RWPE1 (cell line): ENCODE results near the gene ZBTB43.
"Not testable (repeated sequence)": the region's sequence is repeated elsewhere in the genome, so short reads cannot be mapped to it uniquely, and the experiment has no call there.

ENCODE experiments used
- CTCF ChIA-PET: fragments of 350-600 bp; sonication (Branson Sonifier 250); formaldehyde crosslinking; extraction: SDS; loops from one replicate; lab custom pipeline; 2021; lab: Yijun Ruan, JAX
- POLR2A ChIA-PET: fragments of 400-600 bp; formaldehyde crosslinking; extraction: SDS; loops from one replicate; lab custom pipeline; 2020; ENCODE audit warnings: antibody characterized with exemption; ENCODE audit not compliant: low non-redundant PET; lab: Yijun Ruan, JAX
- DNase-seq: peaks from one replicate; pipeline ENCODE4 v3.0.0; 2012; ENCODE audit warnings: low spot score
- H3K27ac ChIP-seq: fragments of 450-650 bp; 2 replicates; pipeline ENCODE4 v1.5.1; 2017
- TF ChIP-seq, protein P1 (sequence below): fragments of 450-650 bp; conservative IDR thresholded peaks from 2 replicates; pipeline ENCODE4 v1.5.1; 2017; ENCODE audit warnings: low read depth, mild to moderate bottlenecking

Gene ZBTB43

DNA sequence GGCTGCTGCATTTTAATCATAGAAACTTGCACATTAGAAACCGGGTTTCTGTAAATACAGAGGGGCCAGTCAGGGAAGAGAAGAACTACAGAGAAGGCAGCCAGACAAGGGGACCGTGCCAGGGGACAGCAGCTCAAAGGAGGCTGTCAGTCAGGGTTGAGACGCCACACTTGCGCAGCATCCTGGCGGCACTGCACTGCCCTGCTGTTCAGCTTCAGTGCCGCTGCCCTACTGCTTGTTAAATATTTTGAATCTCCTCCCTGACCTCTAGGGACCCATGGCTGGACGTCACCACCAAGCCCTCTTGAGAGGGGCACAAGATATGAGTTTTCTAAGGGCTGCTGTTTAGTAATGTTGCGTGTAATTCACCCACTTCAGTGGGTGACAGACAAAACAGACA lies 43.6 kb upstream of the ZBTB43 start:
- CTCF ChIA-PET: interaction anchor here (0.8 to 1.1 kb wide), 2 partner anchors 11 to 20 kb away, joined by 3 to 5 read pairs; no protein-coding TSS in a partner anchor
- no peak for DNase-seq
- POLR2A ChIA-PET: no interaction called here
- H3K27ac ChIP-seq: no peak overlapping the region
- TF ChIP-seq, protein P1, sequence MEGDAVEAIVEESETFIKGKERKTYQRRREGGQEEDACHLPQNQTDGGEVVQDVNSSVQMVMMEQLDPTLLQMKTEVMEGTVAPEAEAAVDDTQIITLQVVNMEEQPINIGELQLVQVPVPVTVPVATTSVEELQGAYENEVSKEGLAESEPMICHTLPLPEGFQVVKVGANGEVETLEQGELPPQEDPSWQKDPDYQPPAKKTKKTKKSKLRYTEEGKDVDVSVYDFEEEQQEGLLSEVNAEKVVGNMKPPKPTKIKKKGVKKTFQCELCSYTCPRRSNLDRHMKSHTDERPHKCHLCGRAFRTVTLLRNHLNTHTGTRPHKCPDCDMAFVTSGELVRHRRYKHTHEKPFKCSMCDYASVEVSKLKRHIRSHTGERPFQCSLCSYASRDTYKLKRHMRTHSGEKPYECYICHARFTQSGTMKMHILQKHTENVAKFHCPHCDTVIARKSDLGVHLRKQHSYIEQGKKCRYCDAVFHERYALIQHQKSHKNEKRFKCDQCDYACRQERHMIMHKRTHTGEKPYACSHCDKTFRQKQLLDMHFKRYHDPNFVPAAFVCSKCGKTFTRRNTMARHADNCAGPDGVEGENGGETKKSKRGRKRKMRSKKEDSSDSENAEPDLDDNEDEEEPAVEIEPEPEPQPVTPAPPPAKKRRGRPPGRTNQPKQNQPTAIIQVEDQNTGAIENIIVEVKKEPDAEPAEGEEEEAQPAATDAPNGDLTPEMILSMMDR: no peak

DNA sequence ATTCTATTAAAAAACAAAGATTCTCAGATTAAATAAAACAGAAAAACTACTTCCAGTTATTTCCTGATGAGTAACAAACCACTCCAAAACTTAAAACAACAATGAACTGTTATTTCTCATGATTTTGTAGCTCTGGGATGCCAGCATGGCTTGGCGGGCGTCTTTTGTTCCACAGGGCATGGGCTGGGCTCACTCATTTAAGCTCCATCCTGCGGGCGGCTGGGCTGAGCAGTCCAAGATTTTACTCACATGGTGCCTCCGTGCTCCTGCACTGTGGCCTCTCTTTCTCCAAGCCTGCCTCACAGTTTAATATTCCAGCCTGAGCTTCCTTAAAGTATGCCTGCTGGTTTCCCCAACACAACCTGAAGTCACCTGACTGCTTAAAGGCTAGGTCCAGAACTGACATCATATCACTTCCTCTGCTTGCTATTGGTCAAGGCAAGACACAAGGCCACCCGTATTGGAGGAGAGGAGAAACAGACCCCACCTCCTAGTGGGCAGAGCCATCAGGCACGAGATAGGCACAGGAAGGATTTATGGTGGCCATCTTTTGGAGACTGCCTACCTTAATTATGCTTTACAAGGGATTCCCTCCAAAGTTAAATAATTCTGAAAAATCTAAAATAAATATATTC lies 41.6 kb upstream of the ZBTB43 start:
- no peak for DNase-seq
- H3K27ac ChIP-seq: no peak overlapping the region
- TF ChIP-seq, protein P1: no peak
- CTCF ChIA-PET: interaction anchor here (0.6 to 1.0 kb wide), 3 partner anchors 28 to 86 kb away, joined by 3 to 4 read pairs (median 3); no protein-coding TSS in a partner anchor
- POLR2A ChIA-PET: no interaction called here

DNA sequence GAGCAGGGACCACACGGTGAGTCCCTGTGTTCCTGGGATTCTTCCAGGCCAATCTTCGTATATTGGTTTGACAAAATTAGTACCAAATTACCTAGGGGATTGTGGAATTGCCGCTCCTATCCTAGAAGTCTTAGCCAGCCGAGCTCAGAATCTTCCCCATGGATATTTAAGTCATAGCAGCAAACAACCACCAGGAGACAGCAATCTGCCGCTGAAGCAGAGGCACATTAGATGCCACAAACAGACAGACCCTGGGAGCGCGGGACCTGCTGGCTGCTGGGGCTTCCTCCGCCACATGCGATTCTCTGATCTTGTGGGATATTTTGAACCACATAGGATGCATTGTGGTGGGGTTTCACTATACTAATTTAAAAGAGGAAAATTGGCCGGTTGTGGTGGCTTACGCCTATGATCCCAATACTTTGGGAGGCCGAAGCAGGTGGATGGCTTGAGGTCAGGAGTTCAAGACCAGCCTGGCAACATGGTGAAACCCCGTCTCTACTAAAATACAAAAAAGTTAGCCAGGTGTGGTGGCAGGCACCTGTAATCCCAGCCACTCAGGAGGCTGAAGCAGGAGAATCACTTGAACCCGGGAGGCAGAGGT lies 31.7 kb upstream of the ZBTB43 start:
- TF ChIP-seq, protein P1: peak; percentile 52
- ChIA-PET CTCF (interaction anchor here (0.5 to 1.4 kb wide), 6 partner anchors 8 to 68 kb away, joined by 3 to 6 read pairs (median 4); no protein-coding TSS in a partner anchor), POLR2A (no interaction called here)
- H3K27ac ChIP-seq: no peak overlapping the region
- DNase-seq: no peak

DNA sequence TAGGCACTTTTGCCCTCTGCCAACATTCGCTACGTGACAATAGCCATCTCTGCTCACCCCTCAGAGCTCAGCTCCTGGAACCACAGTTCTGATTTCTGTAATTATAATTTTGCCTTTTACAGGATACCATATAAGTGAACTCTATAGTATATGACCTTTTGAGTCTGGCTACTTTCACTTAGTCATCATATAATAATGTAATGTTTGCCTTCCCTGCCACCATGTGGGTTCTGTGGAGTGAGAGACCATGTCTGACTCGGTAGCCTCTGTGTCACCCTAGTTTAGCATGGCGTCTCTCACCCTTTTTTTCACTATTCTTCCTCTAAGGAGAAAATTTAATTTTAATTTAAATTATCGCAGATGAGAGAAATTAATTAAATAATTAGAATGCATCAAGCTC lies 28.9 kb upstream of the ZBTB43 start:
- POLR2A ChIA-PET: no interaction called here
- no peak overlapping the region for H3K27ac ChIP-seq
- TF ChIP-seq, protein P1: no peak

DNA sequence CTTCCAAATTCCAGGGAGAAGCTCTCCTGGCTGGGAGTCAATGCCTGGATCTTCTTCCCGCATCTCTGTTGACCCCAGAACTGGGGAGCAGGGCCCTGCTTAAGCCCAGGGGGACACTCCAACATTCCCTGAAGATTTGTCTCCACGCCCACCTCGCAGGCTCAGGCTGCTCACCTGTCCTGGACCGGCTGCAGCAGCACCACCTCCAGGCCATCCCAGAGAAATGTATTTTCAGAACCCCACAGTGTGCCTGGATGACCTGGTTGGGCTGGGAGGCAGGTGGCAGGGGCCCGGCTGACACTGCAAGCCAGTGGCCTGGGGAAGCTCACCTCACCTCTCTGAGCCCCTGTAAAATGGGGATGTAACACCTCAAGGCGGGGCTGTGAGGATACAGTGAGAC lies 27.1 kb upstream of the ZBTB43 start:
- CTCF ChIA-PET: interaction anchor here (0.5 to 10.2 kb wide), 6 partner anchors 72 to 479 kb away, joined by 3 to 231 read pairs (median 4); no protein-coding TSS in a partner anchor
- POLR2A ChIA-PET: no interaction called here
- TF ChIP-seq, protein P1: peak; percentile 20; the same call in 1 of the 2 replicates
- DNase-seq: no peak
- H3K27ac ChIP-seq: no peak overlapping the region

More for the DNA sequence above, 28.9 kb upstream of the ZBTB43 start:
- CTCF ChIA-PET: interaction anchor here (0.5 to 10.2 kb wide), 2 partner anchors 70 to 118 kb away, joined by 3 to 231 read pairs; no protein-coding TSS in a partner anchor
- no peak for DNase-seq

DNA sequence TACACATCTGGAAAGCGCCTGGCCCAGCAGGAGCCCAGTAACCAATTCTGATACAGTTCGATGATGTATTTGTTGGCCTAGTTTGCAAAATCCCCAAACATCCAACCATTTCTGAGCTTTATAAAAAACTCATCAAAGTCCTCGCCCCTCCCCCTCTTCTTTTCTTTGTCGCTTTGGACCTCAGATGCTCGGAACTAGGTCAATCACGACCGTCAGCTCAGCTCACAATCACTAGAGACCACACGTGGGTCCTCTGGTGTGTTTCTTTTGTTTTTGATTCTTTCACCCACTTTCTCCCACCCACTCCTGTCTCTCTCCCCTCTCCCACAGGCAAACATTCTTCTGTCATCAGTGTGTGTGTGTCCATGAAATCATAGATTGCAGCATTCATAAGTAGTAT lies 26.7 kb upstream of the ZBTB43 start:
- ChIA-PET CTCF (interaction anchor here (0.6 to 10.2 kb wide), 8 partner anchors 50 to 479 kb away, joined by 3 to 231 read pairs (median 4); no protein-coding TSS in a partner anchor), POLR2A (no interaction called here)
- TF ChIP-seq, protein P1: no peak
- no peak for DNase-seq
- no peak overlapping the region for H3K27ac ChIP-seq

DNA sequence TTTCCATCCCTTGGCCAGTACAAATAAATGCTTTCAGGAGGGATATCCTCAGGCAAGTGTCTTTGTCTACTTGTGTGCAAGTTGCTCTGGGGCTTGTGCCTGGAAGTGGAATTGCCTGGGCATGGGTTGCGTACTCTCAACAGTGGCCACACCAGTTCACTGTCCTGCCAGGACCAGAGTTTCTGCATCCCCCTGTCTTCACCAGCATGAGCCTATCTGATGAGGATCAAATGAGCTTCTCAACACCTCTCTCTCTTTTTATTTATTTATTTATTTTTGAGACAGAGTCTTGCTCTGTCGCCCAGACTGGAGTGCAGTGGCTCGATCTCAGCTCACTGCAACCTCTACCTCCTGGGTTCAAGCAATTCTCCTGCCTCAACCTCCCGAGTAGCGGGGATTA lies 26.1 kb upstream of the ZBTB43 start:
- DNase-seq, H3K27ac ChIP-seq, POLR2A ChIA-PET: not testable (repeated sequence)
- CTCF ChIA-PET: interaction anchor here (0.6 to 10.2 kb wide), 8 partner anchors 51 to 480 kb away, joined by 3 to 231 read pairs (median 4); no protein-coding TSS in a partner anchor
